ENCODE results near the gene UTF1. TPM values are rescaled to one million over a fixed set of nuclear protein-coding genes. Genes with fewer than 3 reads are reported as not detected.

Gene UTF1
- total and polyA plus RNA-seq, 2 of the 8 experiments (the other 6 are each of a cell fraction or from before 2014, with no cell fraction given), result 0.47 to 21.8 TPM

DNA sequence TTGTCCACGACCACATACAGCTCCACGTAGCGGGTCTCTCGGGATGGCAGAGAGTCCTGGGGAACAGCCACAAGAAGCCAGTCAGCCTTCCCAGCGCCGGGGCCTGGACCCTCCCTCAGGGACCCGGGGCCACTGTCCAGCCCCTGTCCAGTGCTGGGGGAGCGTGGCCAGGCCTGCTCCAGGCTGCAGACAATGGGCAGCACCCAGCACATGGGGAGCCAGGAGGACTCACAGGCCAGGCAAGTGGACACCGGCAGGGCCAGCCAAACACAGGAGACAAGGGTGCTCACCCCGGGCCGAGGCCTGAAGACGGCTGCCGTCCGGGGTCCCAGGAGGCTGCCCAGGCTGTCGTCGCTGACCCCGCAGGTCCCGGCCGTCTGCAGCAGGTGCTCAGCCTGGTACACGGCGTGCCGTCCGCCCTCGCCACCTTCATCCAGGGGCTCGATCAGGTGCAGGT, 43.0 kb downstream of the UTF1 start:
- H4K20me1 ChIP-seq (replicated peaks in 1 of 2; ENCODE audit: control insufficient read depth in 1 of 2, insufficient read depth in 2 of 2, low read length in 2 of 2), result peaks cover 0 to 5% of the 10 kb centered on the region in 2 experiments
- FAIRE-seq (no peak), DNase-seq (ENCODE audit: low read depth in 1 of 2, low spot score in 2 of 2) (no peak)
- H3K9me3 ChIP-seq (ENCODE audit: insufficient read depth in 2 of 2, low read depth in 1 of 2, low read length in 1 of 2), result no peaks in the 10 kb centered on the region
- no peak overlapping the region for H2BK12ac ChIP-seq (ENCODE audit: low read depth, low read length)
- peaks cover 5% of the 10 kb centered on the region; the same call in 1 of the 2 replicates for H3K23me2 ChIP-seq (ENCODE audit: low read depth, low read length)
- no peak overlapping the region for H3K4me2 ChIP-seq (ENCODE audit: insufficient read depth in 1 of 2, low read depth in 2 of 2, low read length in 2 of 2)
- TF ChIP-seq RBBP5 (IDR thresholded peaks at IDR 0.05; ENCODE audit: borderline replicate concordance, low read depth, low read length), result no peak
- TF ChIP-seq JUN (IDR thresholded peaks at IDR 0.05; ENCODE audit: low read depth, low read length), result no peak
- no peak for TF ChIP-seq NRF1 (IDR thresholded peaks at IDR 0.05; ENCODE audit: low read depth, low read length)
- no peak for TF ChIP-seq CBX8 (IDR thresholded peaks at IDR 0.05; ENCODE audit: borderline replicate concordance, low read depth, low read length)
- TF ChIP-seq KDM5A (IDR thresholded peaks at IDR 0.05; ENCODE audit: low read length), result no peak
- no peak overlapping the region for H2BK5ac ChIP-seq (ENCODE audit: low read depth, low read length)
- no peak overlapping the region for H3K4me3 ChIP-seq (ENCODE audit: extremely low read depth in 1 of 4, insufficient read depth in 2 of 4, low read depth in 3 of 4, low read length in 4 of 4)
- H3K4ac ChIP-seq (replicated peaks; ENCODE audit: insufficient read length, low read depth, low read length), result no peak overlapping the region
- H3K36me3 ChIP-seq (ENCODE audit: control insufficient read depth in 2 of 4, insufficient read depth in 4 of 4, low read length in 3 of 4), result no peaks in the 10 kb centered on the region
- no peak overlapping the region for H2AK5ac ChIP-seq (ENCODE audit: low read depth, low read length)
- H3K56ac ChIP-seq (replicated peaks; ENCODE audit: insufficient read length, low read depth, low read length), result no peak overlapping the region
- peaks cover 0 to 7% (median 4%) of the 10 kb centered on the region in 4 experiments; a peak in 6 of 7 replicates for H3K27me3 ChIP-seq (replicated peaks in 1 of 4; ENCODE audit: control insufficient read depth in 3 of 4, extremely low read depth in 1 of 4, insufficient read depth in 3 of 4, low read length in 3 of 4)
- no peak overlapping the region for H3K27ac ChIP-seq (ENCODE audit: low read depth, low read length)
- no peak overlapping the region for H3K23ac ChIP-seq (ENCODE audit: insufficient read length)
- H3K79me2 ChIP-seq (ENCODE audit: control insufficient read depth in 1 of 2, insufficient read depth in 2 of 2, low read length in 2 of 2), result no peaks in the 10 kb centered on the region
- H4K5ac ChIP-seq (ENCODE audit: insufficient read length, low read depth, low read length), result no peak overlapping the region
- H2BK15ac ChIP-seq (ENCODE audit: low read length), result no peak overlapping the region
- WGBS, 2 experiments (ENCODE audit: extremely low coverage in 1 of 2, insufficient coverage in 1 of 2, insufficient read length in 1 of 2, insufficient replicate concordance in 2 of 2, low coverage in 1 of 2, low lambda C conversion rate in 2 of 2, missing lambda C conversion rate in 1 of 2), result 94% methylated on average over 21 of the region's 25 CpGs; no CpG with 5 or more reads in 1 of the 2 experiments
- H3K4me1 ChIP-seq (replicated peaks in 1 of 4; ENCODE audit: control insufficient read depth in 3 of 4, insufficient read depth in 4 of 4, low read length in 3 of 4), result peaks cover 0 to 15% (median 7%) of the 10 kb centered on the region in 4 experiments; a peak in 5 of 7 replicates
- H2AFZ ChIP-seq (ENCODE audit: low read length), result no peak overlapping the region
- POLR2A ChIA-PET (ENCODE audit: partially characterized antibody), result interaction anchor here (2.3 kb wide), 1 partner anchor 9 kb away, joined by 6 read pairs; no protein-coding TSS in a partner anchor
- no peaks in the 10 kb centered on the region for H3K79me1 ChIP-seq (ENCODE audit: low read depth, low read length)
- H4K8ac ChIP-seq (ENCODE audit: extremely low read depth, insufficient read depth, low read length), result no peak overlapping the region
- H2BK20ac ChIP-seq (ENCODE audit: low read length), result no peak overlapping the region
- no peak overlapping the region for H3K9ac ChIP-seq (replicated peaks in 1 of 4; ENCODE audit: extremely low read depth in 1 of 4, low read depth in 3 of 4, low read length in 3 of 4)
- no peak overlapping the region for H4K91ac ChIP-seq (replicated peaks; ENCODE audit: insufficient read length, low read length)
- H3K18ac ChIP-seq (ENCODE audit: extremely low read depth, low read length), result no peak overlapping the region
- CTCF ChIA-PET (ENCODE audit: partially characterized antibody), result interaction anchor here (1.2 to 1.6 kb wide), 3 partner anchors 35 to 130 kb away, joined by 3 read pairs; no protein-coding TSS in a partner anchor
- H3K14ac ChIP-seq (ENCODE audit: insufficient read length), result no peak overlapping the region
- no peak overlapping the region for H2BK120ac ChIP-seq (replicated peaks; ENCODE audit: low read depth, low read length)
